NCI-H345 treated with DMSO at 0.1 percent for 48 hours (cell line): ENCODE measurements around the gene STARD3NL.
"Not testable (repeated sequence)": the region's sequence is repeated elsewhere in the genome, so short reads cannot be mapped to it uniquely, and the experiment has no call there.

Experiments
- DNase-seq: peaks from one replicate; lab custom pipeline; 2025; ENCODE audit not compliant: unreplicated experiment; lab: John Stamatoyannopoulos, UW

Gene STARD3NL

DNA sequence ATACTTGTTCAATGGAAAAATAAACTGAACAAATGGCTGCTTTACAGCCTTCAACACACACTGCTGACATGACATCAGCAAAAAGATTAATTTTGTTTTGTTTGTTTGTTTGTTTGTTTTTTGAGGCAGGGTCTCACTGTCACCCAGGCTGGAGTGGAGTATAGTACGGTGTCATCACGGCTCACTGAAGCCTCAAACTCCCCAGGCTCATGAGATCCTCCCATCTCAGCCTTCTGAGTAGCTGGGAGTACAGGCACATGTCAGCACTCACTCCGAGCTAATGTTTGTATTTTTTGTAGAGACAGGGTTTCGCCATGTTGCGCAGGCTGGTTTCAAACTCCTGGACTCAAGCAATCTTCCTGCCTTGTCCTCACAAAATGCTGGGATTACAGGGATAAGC is 84.5 kb downstream of the STARD3NL start:
- no peak for DNase-seq

DNA sequence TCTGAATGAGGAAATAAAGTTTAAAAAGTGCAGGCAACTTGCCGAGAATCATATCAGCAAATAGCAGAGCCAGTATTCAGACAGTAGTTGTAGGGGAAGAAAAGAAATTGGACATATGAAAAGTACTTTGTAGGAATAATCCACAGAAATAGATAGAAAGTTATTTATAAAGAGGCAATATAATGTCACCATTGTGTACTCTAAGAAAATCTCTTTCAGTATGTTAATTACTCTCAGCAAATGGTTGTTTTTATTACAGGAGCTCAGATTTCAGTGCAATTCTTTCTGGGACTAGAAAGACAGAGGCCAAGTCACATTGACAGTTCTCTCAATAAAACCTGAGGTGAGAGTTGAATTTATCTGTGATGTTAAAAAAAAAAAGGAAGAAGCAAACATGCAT is 85.2 kb downstream of the STARD3NL start:
- DNase-seq: not testable (repeated sequence)

DNA sequence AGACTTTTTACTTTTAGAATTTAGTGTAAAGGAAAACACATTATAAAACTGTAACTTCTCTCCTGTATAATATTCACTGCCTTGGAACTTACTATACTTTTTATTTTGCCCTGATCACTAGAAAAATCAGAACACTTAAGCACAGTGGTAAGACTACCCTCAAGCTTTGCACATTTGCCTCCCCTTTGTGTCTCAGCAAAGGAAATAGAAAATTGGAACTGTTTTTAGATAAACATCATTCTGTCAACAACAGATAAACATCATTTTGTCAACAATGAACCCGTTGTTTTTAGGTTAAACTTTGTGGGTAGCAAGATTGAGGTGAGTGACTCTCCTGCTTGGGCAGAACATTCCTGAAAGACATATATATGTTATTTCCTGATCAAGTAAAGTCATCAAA is 86.6 kb downstream of the STARD3NL start:
- not testable (repeated sequence) for DNase-seq

DNA sequence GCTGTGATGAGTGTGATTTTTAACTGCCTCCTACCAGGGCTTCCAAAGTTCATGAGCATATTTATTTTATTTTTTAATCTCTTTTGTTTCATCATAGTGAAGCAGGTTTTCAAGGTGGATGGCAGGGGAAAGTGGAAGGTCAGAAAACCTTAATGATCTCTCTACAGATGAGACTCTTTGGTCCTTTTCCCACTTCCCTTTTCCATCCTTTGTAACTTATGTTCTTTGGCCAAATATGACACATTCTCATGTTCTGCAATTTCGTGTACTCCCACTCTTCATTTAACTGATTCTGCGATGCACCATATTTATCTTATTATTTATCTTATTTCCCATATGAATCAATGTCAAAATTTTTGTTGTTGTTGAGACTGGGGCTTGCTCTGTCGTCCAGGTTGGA is 87.9 kb downstream of the STARD3NL start:
- DNase-seq: not testable (repeated sequence)

DNA sequence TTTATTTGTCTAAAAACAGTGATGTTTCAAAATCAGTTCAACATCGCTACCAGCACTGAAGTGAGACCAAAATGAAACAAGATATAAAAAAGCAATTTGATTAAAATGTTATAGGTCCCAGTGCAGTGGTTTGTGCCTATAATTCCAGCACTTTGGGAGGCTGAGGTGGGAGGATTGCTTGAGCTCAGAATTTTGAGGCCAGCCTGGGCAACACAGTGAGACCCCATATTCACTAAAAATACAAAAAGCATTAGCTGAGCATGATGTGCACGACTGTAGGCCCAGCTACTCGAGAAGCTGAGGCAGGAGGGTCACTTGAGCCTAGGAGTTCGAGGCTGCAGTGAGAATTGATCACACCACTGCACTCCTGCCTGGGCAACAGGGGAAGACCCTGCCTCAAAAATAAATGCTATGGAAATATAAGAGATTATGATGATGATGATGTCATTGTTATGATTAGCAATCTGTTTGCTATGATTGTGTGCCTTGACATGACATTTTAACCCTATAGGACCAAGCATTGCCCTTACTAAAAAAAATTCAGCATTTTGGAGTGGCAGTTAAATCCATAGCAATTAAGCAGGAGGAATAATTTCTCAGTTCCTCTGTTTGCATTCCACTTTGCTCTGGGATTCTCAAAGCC is 91.8 kb downstream of the STARD3NL start:
- not testable (repeated sequence) for DNase-seq

DNA sequence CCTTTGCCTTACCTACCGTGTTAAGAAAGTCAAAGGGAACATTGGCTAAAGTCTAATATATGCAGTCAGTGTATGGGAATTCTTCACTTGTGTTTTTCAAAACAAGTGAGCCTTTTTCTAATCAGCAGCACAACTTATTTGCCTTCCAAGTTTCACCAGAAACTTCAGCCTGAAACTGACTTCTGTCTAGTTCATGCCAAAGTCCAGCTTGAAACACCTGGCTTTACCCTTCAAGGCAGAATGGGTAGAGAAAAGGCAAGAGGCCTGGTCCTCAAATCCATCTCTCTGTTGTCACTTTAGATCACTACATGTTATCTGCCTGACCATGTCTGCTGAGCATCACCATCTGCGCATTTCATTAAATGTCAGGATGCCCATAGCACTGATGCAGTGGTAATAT is 92.4 kb downstream of the STARD3NL start:
- DNase-seq: not testable (repeated sequence)

DNA sequence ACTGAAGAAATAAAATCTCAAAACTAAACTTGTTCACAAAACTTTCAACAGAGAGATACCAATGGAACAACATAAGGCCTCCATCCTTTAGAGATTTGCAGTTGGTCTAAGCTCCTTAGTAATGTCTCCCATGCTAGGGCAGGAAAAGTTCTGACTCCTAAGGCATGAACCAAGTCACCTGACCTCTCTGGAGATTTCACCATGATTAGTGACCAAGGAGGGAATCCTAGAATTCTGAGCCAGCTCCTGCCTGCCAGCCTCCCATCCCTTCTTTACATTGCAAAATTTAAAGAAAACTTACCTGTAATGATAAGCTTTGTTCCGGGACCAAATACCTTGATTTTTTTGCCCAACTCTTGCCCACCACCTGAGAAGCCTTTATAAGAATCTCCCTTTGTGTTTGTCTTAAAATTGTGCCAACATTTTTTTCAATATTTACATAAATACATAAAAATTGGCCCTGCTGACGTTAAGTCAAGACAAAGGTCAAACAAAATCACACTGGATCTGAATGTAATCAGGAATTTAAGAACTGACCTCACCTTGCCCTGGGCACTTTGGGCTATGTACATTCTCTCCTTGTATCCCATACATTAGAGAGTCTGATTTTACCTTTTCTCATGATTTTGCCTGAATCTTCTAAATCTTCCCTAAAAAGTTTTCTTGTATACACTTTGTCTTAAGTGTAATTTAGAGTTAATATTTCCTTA is 95.4 kb downstream of the STARD3NL start, which contains the start of gene TARP:
TARP (minus strand) TSS at position 351 of the 710 bp plus-strand sequence.
- no peak for DNase-seq

DNA sequence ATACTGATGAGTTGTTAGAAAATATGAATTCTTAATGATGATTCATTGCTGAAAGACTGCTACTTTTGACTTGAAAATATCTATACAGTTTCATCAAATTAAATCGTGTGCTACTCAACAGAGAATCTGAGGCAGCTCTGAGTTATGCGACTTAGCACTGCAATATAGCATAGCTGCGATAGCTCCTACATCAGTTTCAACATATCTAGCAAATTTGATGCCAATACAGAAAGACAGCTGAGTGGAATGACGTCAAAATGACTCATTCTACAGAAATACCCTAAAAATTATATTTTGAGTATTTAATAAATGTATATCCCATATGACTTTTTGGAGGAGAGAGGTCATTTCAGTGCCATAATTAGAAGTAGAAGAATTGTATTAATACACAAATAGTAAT is 96.4 kb downstream of the STARD3NL start:
- no peak for DNase-seq

DNA sequence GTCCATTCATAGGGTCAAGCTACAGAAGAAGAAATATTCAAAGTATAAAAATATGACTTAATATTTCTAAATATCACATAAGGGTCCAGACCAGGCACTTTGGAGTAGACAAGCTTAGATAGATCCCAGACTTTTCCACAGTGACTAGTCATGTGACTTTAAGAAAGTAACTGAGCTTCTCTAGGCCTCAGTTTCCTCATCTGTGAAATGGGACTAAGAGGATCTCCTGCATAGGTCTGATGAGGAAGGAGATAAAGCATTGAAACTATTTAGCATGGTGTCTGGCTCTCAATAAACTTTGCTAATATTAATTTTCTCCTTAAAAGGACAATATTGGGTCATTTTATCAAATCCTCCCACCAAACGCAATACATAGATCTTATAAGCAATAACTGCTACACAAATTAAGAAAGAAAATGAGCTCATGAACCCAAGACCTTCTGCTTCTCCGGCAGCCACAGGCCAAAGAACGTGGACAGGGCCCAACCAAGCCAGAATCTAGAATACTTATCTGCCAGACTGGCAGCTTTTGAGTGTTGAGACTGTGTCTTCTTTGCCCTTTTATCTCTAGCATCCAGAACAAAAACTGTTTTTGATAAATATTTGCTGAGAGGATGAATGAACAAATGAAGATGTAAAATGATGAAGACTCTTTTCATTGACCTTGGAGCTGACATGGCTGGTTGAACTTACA is 97.0 kb downstream of the STARD3NL start:
- DNase-seq: no peak

DNA sequence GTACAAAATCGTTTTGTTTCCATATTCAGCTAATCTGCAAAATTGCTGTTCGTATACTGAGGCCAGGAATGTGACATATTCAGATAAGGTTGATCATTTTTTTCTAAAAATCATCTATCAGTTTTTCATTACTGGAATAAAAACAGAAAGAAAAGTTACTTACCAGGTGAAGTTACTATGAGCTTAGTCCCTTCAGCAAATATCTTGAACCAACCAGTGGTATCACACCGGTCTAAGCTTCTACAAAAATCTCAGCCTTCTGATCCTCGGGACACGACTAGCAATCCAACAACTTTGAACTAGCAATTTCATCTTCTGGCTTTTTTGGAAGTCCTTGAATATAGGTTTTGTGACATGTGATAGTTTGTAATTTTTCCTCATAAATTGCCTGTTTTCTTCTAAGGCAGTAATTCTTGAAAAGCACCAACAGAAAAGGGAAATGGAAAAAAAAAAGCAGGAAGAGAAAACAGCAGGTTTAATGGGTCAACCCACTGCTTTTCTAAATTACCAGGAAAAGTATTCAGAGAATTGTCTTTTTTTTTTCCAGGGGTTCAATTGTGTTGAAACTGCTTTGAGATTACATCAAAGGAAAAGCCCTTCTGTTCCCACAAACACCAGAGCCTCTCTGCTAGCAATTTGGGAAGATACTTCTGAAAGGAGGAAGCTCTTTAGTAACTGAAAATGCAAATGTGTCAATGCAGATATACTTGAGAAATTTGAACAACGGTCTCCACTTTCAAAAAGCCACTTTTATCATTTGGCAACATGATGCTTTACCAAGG is 98.2 kb downstream of the STARD3NL start:
- DNase-seq: no peak

DNA sequence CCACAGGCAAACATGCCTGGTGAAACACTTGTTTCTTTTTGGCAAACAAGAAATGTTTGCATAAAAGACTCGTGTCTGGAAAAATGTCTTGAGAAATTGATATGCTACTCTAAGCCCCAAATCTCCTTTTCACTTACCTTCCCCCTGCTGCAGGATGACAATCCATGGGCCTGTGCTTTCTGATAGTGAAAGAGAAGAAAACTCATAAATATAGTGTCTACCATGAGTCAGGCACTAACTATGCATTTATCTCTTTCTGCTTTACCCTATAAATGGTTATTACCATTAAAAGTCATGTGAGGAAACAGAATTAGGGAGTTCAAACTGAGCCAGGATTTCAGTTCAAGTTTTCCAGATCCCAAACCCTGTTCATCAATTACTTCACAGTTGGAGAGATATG is 102.0 kb downstream of the STARD3NL start:
- no peak for DNase-seq
